Measurements from ENCODE around the gene ST8SIA6.

The ST8SIA6 gene

GRCh38 chr10:17503795-17504194 lies 49.4 kb upstream of the ST8SIA6 start:
- POLR2A ChIA-PET: no interaction called here
- no peaks in the 10 kb centered on the region for H3K4me1 ChIP-seq (ENCODE audit: control insufficient read depth, insufficient read depth, low read length)
- H3K36me3 ChIP-seq (ENCODE audit: control insufficient read depth in 2 of 2, insufficient read depth in 1 of 2, low read length in 2 of 2): no peaks in the 10 kb centered on the region
- H3K4me3 ChIP-seq (ENCODE audit: low read depth, low read length): no peak overlapping the region
- H3K27ac ChIP-seq (ENCODE audit: extremely low read depth, low read depth, low read length): no peak overlapping the region
- H3K9me3 ChIP-seq (ENCODE audit: control insufficient read depth, insufficient read depth, low read depth, low read length): no peaks in the 10 kb centered on the region
- CTCF ChIA-PET: interaction anchor here (0.6 kb wide), 1 partner anchor 8 kb away, joined by 4 read pairs; no protein-coding TSS in a partner anchor
- no peak for TF ChIP-seq ZNF24 (tag by site-specific recombination; IDR thresholded peaks at IDR 0.05)
- TF ChIP-seq ZNF211 (tag by site-specific recombination; IDR thresholded peaks at IDR 0.05; ENCODE audit: low read depth): no peak
- TF ChIP-seq ZNF580 (tag by site-specific recombination; IDR thresholded peaks at IDR 0.05): no peak
- no peak for TF ChIP-seq ZBTB21 (tag by site-specific recombination; IDR thresholded peaks at IDR 0.05)
- no peak for TF ChIP-seq PRDM10 (tag by site-specific recombination; IDR thresholded peaks at IDR 0.05)
- TF ChIP-seq ZNF184 (tag by site-specific recombination; IDR thresholded peaks at IDR 0.05): no peak
- no peak for TF ChIP-seq ZNF214 (tag by site-specific recombination; IDR thresholded peaks at IDR 0.05; ENCODE audit: borderline replicate concordance)
- no peak for TF ChIP-seq ZBTB6 (tag by site-specific recombination; IDR thresholded peaks at IDR 0.05)
- no peak for TF ChIP-seq ZNF157 (tag by site-specific recombination; IDR thresholded peaks at IDR 0.05)
- TF ChIP-seq ZNF280D (tag by site-specific recombination; IDR thresholded peaks at IDR 0.05): no peak
- no peak for TF ChIP-seq ZNF571 (tag by site-specific recombination; IDR thresholded peaks at IDR 0.05)
- no peak for TF ChIP-seq KLF7 (tag by site-specific recombination; IDR thresholded peaks at IDR 0.05; ENCODE audit: borderline replicate concordance)
- no peak for TF ChIP-seq ZNF2 (tag by site-specific recombination; IDR thresholded peaks at IDR 0.05)
- no peak for TF ChIP-seq ZNF426 (tag by site-specific recombination; IDR thresholded peaks at IDR 0.05)
- no peak for TF ChIP-seq ZSCAN5A (tag by site-specific recombination; IDR thresholded peaks at IDR 0.05)
- no peak for TF ChIP-seq MZF1 (tag by site-specific recombination; IDR thresholded peaks at IDR 0.05; ENCODE audit: borderline replicate concordance)
- no peak for TF ChIP-seq ZNF175 (tag by site-specific recombination; IDR thresholded peaks at IDR 0.05)
- no peak for TF ChIP-seq ZBTB44 (tag by site-specific recombination; IDR thresholded peaks at IDR 0.05)
- no peak for TF ChIP-seq ZNF529 (tag by site-specific recombination; IDR thresholded peaks at IDR 0.05; ENCODE audit: insufficient replicate concordance)

Data from HEK293 (cell line).